Cardiac muscle cell (in vitro differentiated cells and primary cell): ENCODE measurements around the gene IFNB1. TPM values are rescaled to one million over a fixed set of nuclear protein-coding genes. Genes with fewer than 3 reads are reported as not detected.
A peak's percentile ranks its signal among the peaks of the same experiment; 100 is the strongest.

Experiments
- DNase-seq, 2 donors: peaks; one replicate each; pipeline versions ENCODE4 v3.0.0 to v3.0.0-alpha.2; 2010 to 2017; ENCODE audit warnings: low read depth in 1 of 2, low spot score in 1 of 2
- H3K27ac ChIP-seq: fragments of 200-600 bp; sonication (generic); 2 replicates; pipeline ENCODE4 v1.5.1; 2016
- H3K27me3 ChIP-seq: fragments of 200-600 bp; sonication (generic); 2 replicates; pipeline ENCODE4 v1.6.0; 2016; ENCODE audit warnings: control low read depth
- H3K36me3 ChIP-seq: fragments of 200-600 bp; sonication (generic); 2 replicates; pipeline ENCODE4 v1.5.1; 2016; ENCODE audit warnings: control low read depth
- H3K4me1 ChIP-seq: fragments of 200-600 bp; sonication (generic); 2 replicates; pipeline ENCODE4 v1.8.1; 2017; ENCODE audit warnings: low read depth, mild to moderate bottlenecking, mixed run types
- H3K4me3 ChIP-seq: fragments of 200-600 bp; sonication (generic); 2 replicates; pipeline ENCODE4 v1.5.1; 2016; ENCODE audit warnings: mild to moderate bottlenecking
- H3K9me3 ChIP-seq: fragments of 200-600 bp; sonication (generic); 2 replicates; pipeline ENCODE4 v1.5.1; 2017; ENCODE audit warnings: low read depth, mild to moderate bottlenecking, control low read depth
- polyA plus RNA-seq: library from polyadenylated mRNA; unstranded; fragments of >200 nt; fragmentation: Nextera tagmentation; extraction: Ambion mirVana; gene quantifications from 2 replicates; pipeline ENCODE4 v1.2.1, GENCODE V29; 2016
- total RNA-seq: library from RNA; depleted of rRNA; stranded (reverse); fragments of >200 nt; gene quantifications from 2 replicates; pipeline ENCODE4 v1.2.3, GENCODE V29; 2016
- TF ChIP-seq, protein P1 (sequence below): IDR thresholded peaks from 2 replicates; pipeline ENCODE4 v1.5.1; 2012; ENCODE audit warnings: low read depth, mild to moderate bottlenecking, low read length

Gene IFNB1
- total and polyA plus RNA-seq, 2 experiments from 2014 or later = not detected

DNA sequence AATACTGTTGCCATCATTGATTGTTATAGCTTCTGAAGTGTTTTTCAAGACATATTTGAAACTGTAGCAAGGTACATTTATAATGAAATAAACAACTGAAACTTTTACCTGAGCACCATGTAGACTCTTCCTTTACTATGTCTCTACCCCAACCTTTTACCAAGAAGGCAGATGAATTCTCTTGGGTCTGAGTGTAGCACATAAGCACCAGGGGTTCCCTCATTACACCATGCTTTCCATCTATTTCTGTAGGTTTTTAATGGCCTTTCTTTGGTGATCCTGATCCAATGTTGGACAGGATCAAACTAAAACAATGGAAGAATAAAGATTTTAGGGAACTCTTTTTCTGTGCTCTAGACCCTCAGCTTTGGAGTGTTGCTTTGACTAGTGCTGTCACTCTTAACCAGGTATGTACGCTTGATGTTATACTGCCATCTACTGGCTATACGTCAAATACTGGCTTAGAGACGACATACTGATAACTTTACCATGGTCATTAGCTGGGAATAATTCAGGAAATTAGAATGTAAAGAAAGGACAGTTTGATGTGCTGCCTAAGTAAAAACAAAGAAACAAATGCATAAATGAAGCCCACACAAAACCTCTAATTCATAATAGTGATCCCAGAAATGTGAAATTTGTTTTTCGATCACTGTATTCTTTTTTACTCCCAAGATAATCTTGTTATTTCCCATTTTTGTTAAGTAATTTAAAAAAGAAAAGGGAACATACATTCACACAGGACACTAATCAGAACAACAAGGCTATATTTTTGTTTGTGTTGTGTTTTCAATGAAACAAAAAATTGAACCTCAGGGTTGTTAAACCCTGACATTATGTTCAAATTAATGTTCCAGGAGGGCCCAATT is 33.2 kb upstream of the IFNB1 start:
- H3K36me3 ChIP-seq = no peaks in the 10 kb centered on the region
- peak; percentile 79 to 86 for DNase-seq
- TF ChIP-seq, protein P1, sequence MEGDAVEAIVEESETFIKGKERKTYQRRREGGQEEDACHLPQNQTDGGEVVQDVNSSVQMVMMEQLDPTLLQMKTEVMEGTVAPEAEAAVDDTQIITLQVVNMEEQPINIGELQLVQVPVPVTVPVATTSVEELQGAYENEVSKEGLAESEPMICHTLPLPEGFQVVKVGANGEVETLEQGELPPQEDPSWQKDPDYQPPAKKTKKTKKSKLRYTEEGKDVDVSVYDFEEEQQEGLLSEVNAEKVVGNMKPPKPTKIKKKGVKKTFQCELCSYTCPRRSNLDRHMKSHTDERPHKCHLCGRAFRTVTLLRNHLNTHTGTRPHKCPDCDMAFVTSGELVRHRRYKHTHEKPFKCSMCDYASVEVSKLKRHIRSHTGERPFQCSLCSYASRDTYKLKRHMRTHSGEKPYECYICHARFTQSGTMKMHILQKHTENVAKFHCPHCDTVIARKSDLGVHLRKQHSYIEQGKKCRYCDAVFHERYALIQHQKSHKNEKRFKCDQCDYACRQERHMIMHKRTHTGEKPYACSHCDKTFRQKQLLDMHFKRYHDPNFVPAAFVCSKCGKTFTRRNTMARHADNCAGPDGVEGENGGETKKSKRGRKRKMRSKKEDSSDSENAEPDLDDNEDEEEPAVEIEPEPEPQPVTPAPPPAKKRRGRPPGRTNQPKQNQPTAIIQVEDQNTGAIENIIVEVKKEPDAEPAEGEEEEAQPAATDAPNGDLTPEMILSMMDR = peak; percentile 77

DNA sequence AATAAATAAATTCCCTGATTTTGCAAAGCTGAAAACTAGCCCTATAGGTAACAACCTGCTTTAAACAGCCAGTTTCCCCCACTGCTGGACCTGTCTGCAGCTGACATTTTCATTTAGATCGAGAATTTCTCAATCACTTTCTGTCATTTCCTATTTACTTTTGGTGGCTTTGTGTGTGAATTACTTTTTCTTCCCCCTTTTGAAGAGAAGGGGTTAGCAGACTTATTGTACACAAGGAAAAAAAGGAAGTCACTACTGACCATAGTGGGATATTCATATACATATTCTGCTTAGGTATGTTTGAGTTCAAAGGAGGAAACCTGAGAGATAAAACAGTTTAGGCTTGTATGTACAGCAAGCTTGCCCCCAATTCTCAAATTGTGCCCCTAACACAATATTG is 27.0 kb upstream of the IFNB1 start:
- TF ChIP-seq, protein P1 = no peak
- Histone ChIP-seq H3K4me3 (no peak overlapping the region), H3K4me1 (no peaks in the 10 kb centered on the region), H3K27ac (no peak overlapping the region), H3K36me3 (no peaks in the 10 kb centered on the region), H3K9me3 (no peaks in the 10 kb centered on the region), H3K27me3 (no peaks in the 10 kb centered on the region)
- DNase-seq = no peak

More for the DNA sequence above, 33.2 kb upstream of the IFNB1 start:
- Histone ChIP-seq H3K9me3 (no peaks in the 10 kb centered on the region), H3K27me3 (no peaks in the 10 kb centered on the region), H3K4me1 (no peaks in the 10 kb centered on the region), H3K27ac (no peak overlapping the region), H3K4me3 (no peak overlapping the region)

DNA sequence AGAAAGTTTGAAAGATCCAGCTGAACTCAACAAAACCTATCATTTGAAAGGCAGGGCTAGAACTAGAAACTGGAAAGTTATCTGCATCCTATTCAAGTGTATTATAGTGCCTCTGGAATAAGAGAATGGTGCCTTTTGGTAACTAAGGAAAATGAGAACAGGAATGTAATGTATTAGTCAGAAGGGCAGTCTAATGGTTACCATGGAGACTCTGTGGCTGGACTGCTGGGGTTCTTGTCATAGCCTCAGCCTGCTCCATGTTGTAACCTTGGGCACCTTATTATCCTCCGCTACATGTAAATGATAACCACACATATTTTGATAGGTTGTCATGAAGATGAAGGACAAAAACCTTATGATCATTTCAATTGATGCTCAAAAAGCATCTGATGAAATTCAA is 24.6 kb upstream of the IFNB1 start:
- no peaks in the 10 kb centered on the region for H3K9me3 ChIP-seq
- TF ChIP-seq, protein P1 = no peak
- DNase-seq = no peak
- no peaks in the 10 kb centered on the region for H3K4me1 ChIP-seq
- H3K27ac ChIP-seq = no peak overlapping the region
- H3K4me3 ChIP-seq = no peak overlapping the region
- H3K27me3 ChIP-seq = no peaks in the 10 kb centered on the region
- no peaks in the 10 kb centered on the region for H3K36me3 ChIP-seq

DNA sequence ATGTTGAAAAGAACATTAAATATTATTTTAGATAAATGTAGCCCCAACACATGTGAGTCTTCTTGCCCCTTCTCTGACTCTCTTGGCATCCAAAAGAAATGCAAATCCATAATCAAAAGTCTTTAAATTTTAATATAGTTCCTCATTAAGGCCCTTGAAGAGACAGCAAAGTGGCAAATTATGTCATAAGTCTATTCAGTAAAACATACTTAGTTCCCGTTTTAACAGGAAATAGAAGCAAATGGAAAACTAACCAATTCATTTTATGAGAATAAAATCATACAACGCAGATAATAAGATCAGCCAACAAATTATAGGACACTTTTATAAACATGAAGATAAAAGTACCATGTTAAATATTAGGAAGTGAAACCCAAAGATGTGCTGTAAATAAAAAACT is 20.1 kb upstream of the IFNB1 start:
- Histone ChIP-seq H3K4me3 (no peak overlapping the region), H3K4me1 (peaks cover 6% of the 10 kb centered on the region), H3K9me3 (no peaks in the 10 kb centered on the region), H3K27me3 (no peaks in the 10 kb centered on the region), H3K27ac (no peak overlapping the region), H3K36me3 (no peaks in the 10 kb centered on the region)
- TF ChIP-seq, protein P1 = no peak
- no peak for DNase-seq

DNA sequence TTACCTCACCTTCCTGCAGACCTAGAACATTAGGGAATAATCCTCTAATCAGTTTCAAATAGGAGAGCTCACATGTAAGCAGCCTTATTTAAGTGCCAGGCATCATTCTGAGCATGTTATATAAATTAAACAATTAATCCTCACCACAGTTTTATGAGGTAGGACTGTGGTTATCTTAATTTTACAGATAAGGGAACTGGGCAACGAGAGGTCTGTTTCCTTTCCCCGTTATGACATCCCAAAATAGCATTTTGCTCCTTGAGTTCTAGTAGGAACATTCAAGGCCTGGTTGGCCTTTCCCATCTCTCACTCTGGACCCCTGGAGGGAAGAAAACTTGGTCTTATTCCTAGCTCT is 19.1 kb upstream of the IFNB1 start:
- Histone ChIP-seq H3K4me1 (peaks cover 6% of the 10 kb centered on the region), H3K27ac (no peak overlapping the region), H3K36me3 (no peaks in the 10 kb centered on the region), H3K4me3 (no peak overlapping the region), H3K27me3 (no peaks in the 10 kb centered on the region), H3K9me3 (no peaks in the 10 kb centered on the region)
- TF ChIP-seq, protein P1 = no peak
- no peak for DNase-seq
